Right lobe of liver (tissue), 4 donors: ENCODE measurements around the gene EFCAB5.

Experiments
- POLR2A ChIP-seq: fragments of 450-650 bp; IDR thresholded peaks from one replicate; pipeline ENCODE4 v1.6.1; 2017; ENCODE audit warnings: antibody characterized with exemption, mild to moderate bottlenecking
- TF ChIP-seq, protein P1 (sequence below), 4 donors: fragments of 200-600 bp in 3 of 4; fragments of 450-650 bp in 1 of 4; IDR thresholded peaks; one replicate each; pipeline versions ENCODE4 v1.5.1 to v1.8.0; 2016 to 2022; ENCODE audit warnings: antibody characterized with exemption in 4 of 4, mild to moderate bottlenecking in 2 of 4
- donor health status: DM: no; HTN: no; CAD: no.
- donor health status: DM: no; HTN: no; CAD: no.
- donor health status: DM: no; HTN: yes; CAD: no.

DNA sequence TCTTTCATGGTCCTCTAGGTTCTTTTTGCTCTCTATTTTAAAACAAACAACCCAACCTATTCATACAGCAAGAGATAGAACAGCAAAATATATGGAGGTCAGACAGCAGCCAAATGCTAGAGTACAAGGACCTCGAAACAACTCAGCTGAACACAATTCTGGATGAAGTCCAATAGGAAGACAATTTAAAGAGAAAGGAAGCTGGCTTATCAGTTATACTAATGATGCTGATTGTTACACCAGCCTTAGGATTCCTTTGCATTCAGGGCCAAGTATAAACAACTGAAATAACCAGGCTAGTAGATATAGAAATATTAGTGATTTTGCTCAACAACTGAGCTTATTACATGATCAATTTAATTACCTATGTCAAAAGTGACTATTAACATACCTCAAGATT lies 13.9 kb upstream of the EFCAB5 start:
- TF ChIP-seq, protein P1, sequence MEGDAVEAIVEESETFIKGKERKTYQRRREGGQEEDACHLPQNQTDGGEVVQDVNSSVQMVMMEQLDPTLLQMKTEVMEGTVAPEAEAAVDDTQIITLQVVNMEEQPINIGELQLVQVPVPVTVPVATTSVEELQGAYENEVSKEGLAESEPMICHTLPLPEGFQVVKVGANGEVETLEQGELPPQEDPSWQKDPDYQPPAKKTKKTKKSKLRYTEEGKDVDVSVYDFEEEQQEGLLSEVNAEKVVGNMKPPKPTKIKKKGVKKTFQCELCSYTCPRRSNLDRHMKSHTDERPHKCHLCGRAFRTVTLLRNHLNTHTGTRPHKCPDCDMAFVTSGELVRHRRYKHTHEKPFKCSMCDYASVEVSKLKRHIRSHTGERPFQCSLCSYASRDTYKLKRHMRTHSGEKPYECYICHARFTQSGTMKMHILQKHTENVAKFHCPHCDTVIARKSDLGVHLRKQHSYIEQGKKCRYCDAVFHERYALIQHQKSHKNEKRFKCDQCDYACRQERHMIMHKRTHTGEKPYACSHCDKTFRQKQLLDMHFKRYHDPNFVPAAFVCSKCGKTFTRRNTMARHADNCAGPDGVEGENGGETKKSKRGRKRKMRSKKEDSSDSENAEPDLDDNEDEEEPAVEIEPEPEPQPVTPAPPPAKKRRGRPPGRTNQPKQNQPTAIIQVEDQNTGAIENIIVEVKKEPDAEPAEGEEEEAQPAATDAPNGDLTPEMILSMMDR (IDR thresholded peaks at IDR 0.05) = no peak
- TF ChIP-seq POLR2A = no peak
